Measurements from ENCODE around the gene MTTP.

The MTTP gene

DNA sequence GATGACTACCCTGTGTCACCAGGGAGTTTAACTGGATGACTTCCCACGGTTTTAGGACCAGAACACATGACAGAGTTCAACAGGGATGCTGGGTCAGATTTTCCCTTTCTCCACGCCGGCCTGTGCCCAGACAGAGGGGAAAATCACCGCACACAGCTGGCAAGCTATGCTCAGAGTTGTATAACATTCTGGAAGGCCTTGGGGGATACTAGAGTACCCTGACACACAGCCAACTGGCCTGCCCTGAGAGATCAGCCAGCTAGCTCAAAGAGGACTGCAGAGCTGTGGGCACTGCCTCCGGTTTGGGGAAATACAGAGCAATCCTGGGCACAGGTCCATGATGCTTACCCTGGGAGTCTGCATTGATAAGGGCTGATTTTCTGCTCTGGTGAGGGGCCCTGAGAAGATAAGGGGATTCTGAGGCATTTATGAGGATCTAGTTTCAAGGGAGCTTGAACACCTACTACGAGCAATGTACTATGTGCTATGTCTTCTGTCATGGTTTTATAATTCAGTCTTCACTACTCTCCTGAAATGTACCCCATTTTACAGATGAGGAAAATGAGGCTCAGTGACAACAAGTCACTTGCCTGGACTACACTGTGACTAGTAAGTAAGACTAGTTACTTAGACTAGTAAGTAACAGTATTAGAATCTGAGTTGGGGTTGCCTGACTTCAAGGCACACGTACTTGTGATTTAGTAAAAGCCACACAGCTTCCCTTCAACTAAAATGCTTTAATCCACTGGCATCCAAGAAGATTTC, 68.3 kb downstream of the MTTP start:
- DNase-seq, result no peak

DNA sequence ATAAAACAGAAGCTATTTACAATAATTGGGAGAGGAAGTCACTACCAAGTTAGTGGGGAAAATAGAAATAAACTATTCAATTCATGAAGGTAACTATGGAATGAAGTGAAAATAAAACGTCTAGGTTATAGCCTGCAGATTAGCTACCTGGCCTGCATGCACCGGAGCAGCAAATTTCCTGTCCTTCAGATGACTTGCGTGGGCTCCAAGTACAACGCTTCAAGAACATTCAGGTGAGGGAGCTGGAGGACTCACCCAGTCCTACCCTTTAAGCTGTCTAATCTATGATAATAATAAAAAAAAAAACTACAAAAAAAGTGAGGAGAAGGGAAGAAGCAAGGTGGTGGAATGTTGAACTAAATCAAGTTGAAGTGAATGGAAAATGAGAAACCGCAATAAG, 69.8 kb downstream of the MTTP start:
- no peak for DNase-seq

DNA sequence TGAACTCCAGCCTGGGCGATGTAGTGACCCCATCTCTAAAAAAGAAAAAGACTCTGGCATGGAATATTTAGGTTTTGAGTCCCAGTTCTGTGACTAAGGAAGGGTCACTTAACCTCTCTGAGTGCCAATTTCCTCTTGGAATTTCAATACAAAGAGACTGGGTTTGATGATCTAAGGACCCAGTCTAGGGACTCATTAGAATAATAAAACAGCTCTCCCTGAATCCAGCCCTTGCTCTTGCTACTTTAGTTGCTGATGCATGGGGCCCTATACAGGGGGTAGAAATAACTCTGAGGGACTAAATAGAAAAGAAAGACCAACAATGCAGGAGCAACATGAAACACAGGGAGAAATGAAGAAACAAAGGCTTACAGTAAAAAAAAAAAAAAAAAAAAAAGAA, 70.4 kb downstream of the MTTP start:
- no peak for DNase-seq

DNA sequence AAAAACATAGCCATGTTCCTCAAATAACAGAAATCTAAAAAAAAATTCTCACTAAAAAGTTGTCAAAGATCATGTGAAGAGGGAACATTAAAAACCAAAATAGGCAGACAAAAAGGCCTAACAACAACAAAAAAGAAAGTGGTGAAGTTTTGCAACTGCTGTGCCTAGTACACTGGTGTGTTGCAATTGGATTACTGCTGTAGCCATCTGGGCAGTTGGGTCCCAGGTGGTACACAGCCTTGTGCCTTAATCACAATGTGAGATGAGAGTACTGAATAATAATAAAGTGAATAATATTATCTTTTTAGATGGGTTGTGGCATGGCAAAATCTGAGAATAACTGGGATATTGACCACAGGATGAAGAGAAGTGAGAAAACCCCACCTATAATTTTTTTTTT, 71.0 kb downstream of the MTTP start:
- no peak for DNase-seq

DNA sequence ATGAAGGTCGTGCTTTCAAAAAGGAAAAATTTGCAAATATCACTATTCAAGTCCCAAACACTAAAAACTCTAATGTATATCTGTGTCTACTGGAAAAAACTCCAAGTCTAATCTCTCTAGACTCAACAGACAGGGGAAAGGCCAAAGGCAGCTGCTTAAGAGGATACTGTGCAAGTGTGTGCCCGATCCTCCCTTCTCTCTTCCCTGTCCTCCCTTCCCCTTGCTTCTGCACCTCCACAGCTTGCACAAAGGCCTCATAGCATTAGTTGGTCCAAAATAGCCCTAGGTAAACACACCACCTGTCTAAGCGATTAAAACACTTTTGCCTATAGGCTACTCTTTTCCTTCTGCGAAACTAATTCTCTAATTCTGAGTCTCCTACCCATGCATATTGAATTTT, 72.4 kb downstream of the MTTP start:
- no peak for DNase-seq

DNA sequence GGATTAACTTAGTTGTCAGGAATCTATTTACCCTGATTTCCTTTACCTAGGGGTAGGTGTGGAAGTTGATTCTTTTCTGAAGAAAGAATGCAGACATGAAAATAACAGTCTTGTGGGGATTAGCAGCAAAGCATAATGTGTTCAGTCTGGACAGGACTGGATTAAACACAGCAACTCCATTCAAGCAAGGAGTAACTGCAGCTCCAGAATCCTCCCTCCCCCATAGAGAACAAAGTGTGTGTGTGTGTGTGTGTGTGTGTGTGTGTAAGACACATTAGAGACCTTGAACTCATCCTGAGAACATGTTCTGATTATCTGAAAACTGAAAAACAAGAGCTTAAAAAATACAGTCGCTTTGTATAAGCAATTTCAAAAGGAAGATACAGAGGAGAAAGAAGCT, 73.7 kb downstream of the MTTP start:
- DNase-seq, result no peak

DNA sequence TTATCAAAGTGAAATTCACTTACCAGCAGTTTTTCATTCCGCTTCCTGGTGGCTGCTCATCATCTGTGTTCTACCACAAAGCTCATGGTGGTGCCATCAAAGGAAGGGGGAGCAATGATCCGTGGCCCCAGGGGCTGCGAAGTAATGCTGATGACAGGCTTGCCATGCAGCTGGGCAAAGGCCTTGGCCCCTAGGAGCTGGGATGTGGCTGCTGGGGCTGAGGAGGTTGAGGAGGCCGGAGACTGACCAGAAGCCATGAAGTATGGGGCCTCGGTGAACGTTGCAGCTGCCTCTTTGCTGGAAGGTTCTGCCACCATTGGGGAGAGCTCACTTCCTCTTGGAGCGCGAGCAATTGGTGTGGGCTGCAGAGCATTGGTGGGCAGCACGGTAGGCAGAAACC, 74.6 kb downstream of the MTTP start:
- no peak for DNase-seq

DNA sequence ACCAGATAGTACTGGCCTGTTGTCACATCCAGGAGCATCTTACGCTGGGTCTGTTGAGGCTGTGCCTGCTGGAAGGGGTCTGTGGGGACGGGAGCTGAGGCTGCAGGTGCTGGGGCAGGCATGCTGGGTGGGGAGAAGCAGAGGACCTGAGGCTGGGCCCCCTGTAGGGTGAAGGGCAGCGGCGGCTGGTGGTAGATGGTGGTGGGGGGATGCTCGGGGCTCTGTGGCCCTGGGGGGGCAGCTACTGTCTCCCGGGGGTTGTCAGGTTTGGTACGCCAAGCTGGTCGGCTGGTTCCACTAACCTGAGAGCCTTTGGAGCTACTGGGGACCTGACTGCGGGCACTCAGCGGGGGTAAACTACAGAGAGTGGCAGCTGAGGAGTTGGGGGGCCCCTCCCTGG, 75.2 kb downstream of the MTTP start:
- DNase-seq, result no peak

DNA sequence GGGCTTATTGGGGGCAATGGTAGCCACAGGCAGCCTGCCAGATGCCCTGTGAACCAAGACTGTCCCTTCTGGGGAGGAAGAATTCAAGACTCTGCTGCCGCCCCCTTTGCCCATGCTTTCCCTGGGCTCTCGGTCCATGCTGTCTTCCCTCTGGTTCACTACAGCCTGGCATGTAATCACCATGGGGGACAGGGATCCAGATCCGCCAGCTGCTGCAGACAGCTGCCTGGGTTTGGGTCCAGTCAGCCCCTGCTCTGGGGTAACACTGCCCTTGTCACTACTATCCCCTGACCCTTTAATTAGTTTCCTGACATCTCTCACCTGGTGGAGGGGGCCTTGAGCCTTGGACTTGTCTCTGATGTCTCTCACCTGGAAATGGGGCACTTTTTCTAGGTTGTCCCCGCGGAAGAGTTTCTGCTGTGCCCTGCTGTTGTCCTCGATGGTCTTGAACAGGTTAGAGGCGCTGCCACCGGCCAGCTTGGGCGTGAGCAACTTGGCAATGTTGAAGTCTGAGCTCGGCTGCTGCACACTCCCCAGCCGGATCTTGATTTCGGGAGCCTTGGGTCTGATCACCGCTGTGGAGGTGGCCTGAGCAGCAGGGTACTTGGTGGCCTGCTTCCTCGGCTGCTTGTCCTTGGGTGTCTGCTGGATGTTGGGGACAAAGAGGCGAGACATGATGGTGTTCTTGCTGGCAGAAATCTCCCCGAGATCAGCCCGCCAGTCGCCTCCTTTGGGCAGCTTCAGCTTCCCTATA, 76.6 kb downstream of the MTTP start:
- DNase-seq, result no peak

DNA sequence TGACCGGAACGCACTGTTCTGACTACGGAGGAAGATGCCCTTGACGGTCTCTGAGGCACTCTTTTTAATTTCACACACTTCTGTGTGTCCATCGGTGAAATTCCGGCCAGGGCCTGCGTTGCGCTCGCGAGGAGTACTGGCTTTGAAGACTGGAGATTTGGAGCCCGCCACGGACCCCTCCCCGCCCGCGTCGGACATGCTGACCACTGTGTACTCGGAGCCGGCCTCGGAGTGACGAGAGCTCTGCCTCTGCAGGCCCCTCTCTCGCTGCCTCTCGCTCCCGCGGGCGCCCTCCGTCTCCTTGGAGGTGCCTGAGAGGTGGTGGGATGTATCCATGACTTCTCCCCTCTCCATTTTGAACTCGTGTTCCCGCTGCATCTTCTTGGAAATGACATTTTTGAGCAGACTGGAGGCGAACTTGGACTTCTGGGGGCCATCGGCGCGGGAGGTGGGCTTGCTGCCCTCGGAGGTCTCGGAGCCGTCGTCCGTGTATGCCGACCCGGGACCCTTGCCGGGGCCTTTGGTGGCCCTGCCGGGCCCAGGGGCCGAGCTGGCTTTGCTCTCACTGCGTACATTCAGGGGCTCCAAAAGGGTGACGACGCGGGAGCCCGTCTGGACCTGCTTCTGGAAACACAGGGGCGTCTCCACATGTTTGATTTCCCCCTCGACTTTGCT, 77.3 kb downstream of the MTTP start:
- DNase-seq, result no peak

DNA sequence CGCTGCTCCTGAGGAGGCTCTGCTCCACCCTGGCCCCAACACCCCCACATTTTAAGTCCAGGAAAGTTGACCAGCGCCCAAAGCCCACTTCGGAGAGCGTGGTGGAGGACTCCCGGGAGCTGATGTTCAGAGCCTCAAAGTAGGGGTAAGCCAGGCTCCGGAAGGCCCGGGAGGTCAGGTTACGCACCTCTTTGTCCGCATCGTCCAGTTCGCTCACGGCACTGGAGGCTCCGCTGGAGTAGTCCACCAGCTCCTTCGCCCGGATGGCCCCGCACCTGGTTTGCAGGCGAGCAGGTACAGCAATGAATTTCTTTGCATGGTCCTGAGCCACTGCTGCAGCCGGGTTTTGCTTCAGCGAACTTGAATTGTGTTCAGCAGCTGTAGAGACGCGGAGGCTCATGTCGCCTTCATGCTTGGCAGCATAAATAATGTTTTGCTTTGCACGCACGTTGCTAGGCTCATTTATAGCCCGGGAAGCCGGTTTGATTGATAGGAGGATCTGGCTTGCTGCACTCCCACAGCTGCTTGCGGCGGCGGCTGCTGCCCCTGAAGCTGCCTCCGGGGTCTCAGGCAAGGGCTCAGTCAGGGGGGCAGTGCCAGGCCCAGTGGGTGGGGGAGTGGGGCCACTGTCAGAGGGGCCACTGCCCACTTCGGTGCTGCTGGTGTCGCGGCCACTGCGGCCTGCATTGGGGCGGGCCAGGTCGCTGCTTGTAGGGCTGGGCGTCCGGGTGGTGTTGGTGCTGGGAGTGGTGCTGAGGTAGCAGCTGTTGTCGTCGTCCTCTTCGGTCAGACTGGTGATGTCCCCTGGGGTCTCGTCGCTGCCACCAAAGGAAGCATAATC, 78.2 kb downstream of the MTTP start:
- DNase-seq, result peak; percentile 16

DNA sequence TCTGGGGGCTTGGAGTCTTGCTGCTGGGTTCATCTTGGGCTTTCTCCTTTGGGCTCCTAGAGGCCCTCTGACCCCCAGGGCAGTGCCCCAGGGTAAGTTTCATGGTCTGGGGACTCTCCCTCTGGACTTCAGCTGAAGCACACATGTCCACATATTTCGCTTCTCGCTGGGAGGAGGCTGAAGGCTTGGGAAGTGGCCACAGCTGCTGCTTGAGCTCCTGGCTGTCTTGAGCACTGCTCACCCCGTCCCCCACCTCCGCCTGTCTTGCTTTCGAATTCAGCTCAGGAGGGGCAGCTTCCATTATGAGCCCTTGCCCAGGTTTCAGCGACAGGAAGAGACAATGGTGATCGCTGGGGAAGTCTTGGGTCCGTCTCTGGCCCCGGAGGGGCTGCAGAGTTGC, 79.3 kb downstream of the MTTP start:
- DNase-seq, result no peak

DNA sequence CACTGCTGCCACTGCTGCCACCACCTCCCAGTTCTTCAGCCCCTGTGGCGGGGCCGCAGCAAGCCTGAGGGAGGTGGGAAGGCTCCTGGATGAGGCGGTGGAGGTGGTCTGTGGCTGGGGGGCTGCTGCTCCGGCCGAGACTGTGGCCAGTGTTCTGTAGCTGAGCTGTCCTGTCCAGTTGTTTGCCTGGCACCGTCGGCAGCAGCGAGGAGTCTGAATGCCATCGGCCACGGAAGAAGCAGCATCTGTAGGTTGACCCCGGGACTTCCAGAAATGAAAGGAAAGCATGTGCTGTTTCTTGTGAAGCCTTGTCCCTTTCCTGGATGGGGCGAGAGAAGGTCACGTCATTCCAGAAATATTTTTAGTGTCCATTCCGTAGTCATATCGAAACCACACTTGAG, 79.7 kb downstream of the MTTP start:
- DNase-seq, result no peak

DNA sequence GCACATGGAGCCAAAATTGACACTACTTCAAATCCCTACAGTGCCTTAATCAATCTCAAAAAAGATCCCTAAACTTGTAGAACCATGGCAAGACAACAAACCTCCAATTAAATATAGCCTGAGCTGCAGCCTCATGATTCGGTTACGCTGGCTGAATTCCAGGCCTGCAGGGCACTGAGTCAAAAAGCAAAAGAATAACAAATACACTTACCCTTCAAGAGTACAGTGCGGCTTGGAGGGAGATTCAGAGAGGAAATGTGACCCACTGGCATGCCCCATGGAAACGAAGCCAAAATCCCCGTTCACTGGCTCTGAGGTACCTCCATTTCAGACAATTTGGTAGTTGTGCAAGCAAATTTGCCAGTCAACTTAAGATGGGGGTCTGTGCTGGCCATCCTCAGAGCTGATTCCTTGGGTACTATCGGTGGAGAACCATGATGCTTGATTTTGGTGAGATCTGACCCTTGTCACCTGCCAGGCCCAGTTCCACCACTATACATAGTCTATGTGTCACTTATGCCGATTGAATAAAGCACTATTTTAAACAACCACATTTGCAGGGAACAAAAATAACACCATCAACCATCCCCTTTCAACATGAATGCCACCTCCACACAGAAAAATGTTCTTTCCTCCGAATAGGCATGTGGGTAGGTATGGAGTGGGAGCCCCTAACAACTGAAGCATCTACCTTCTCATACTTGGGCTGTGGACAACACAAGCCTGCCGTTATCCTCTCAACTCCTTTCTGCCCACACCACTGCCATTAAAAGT, 80.9 kb downstream of the MTTP start:
- DNase-seq, result peak; percentile 44

DNA sequence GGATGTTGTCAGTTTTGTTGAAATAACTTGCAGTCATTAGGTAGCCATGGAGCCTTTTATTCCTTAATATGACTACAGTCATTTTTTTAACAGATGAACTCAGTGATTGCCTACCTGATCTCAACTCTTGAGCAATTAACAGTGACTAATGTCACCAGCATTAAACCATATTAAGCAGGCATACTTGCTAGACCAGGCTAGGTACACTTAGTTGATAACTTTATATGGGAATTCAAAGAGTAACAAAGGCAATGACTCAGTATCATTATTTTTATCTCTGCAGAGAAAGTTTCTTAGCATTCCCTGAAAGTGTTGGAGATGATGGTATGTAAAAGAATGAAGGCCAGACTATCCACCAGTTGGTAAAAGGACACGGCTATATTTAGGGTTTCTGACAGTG, 83.2 kb downstream of the MTTP start, which contains the start of gene C4orf54:
C4orf54 (minus strand) TSS at position 31 of the 400 bp plus-strand sequence. CDS start 3,180 bp downstream, outside the sequence.
- DNase-seq, result no peak

DNA sequence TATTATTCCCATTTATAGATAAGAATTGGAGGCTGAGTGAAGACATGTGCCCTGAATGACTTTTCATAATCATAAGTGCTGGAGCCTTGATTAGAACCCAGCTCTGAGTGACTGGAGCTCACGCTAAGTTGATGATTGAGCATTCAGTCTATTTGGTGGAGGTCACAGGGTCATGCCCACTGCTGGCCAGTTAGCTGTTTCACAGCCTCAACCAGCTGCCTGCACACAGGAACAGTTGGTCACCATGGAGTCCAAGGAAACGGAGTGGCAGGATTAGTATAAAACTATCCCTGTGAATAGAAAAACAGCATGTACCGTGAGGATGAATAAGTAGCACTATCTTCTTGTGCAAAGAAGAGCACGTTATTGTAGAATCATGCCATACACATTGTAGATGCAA, 84.0 kb downstream of the MTTP start:
- DNase-seq, result no peak

DNA sequence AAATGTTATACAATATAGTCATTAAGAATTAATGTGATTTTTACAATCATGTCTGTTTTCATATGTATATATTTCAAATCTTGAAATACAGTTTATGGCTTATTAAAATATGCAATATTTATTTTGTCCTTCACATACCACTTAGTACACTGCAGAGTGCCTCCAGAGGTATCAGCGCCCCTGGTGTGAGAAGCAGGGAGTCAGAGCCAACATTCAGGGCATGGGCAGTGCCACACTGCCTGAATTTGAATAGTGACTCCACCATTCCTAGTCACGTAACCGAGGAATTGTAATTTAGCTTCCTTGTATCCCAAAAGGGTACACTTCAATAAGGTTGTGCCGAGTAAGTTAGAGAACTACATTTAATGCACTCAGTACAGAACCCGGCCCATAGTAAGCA, 87.3 kb downstream of the MTTP start:
- no peak for DNase-seq

DNA sequence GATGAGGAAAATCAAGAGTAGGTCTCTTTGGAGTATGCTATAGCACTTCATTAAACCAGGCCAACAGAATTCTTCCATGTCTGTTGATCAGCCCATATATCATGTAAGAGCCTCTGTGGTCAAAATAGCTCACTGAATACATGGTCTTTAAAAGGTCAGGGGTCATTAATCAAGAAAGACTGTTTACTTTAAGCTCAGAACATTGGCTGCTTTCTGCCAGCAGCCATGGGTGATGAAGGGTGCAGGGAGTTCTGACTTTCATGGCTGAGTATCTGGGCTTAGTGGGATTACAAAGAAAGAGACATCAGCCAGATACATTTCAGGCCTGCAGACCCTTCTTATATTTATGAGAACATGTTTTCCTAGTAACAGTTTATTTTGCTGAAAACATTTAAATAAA, 90.1 kb downstream of the MTTP start:
- DNase-seq, result no peak

DNA sequence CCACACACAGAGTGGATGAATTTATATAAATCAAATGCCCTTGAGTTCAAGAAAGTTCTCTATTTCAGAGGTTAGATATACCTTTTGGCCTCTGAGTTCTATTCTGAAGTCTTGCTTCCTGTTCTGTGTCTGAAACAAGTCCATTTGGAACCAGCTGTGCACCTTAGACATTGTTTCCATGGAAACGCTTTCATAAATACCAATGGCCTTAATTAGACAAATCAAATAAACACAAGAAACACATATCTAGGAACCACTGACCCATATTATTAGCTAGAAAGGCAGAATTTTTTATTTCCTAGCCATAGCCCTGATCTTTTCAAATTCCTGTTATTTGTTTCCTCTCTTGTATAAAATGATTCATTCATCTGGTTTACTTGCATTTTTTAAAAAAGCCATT, 91.4 kb downstream of the MTTP start:
- DNase-seq, result no peak

DNA sequence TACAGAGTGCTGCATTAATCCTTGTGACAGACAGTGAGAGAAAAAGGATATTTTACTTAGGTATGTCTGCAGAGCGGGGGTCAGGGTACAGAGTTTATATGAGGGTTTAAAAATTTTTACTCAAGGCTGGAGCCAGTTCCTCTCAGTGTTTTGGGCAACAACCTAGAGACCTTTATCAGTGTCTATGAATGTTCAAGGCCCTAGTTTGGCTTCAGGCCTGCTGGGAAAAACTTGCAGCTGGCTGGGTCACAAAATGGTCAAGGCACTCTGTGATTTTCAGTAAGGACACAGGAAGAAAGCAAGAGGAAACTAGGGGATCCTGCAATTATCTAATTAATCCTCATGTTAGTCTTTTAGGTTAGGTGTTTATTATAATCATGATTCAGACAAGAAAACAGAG, 93.8 kb downstream of the MTTP start:
- no peak for DNase-seq

DNA sequence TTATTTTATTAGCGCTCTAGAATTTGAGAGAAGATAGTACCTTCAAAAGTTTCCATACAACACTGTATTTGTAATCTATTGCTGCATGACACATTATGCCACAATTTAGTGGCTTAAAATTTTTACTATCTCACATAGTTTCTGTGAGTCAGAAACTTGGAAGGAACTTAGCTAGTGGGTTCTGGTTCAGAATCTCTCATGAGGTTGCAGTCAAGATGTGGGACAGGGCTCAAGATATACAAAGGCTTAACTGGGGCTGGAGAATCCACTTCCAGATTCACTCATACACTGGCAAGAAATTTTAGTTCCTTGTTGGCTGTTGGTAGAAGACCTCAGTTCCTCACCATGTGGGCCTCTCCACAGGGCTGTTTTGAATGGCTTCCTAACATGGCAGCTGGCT, 94.5 kb downstream of the MTTP start:
- no peak for DNase-seq

DNA sequence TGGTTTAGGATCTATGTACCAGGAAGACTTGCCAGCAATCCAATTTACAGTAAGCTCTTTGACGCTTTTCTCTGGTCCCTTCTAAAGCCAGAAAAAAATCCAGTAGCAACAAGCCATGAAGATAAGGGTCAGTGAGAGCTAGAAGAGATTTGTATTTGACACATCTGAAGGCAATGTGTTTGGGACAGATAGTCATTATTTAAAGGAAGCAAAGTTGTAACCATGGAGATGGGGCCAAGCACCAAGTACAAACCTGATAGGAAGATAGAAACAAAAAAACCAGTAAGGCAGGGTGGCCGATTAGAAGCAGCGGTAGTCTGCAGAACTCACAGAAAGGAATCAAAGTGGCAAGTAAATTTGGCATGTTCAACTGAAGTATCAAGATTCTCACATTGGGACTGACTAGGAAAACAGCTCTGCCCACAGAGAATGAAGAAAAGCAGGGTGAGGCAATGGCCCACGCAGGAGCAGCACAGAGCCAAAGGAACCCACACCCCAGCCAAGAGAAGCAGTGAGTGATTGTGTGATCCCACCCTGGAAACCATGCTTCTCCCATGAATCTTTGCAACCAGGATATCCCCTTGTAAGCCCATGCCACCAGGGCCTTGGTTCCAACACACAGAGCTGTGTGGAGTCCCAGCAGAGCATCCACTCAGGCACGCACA, 95.9 kb downstream of the MTTP start:
- no peak for DNase-seq

All from NCI-H2029 (cell line).